HepG2 (cell line): ENCODE results near the gene SLCO4A1. TPM values are rescaled to one million over a fixed set of nuclear protein-coding genes. Genes with fewer than 3 reads are reported as not detected.

Experiments
- NR2C2 ChIP-seq: sonication (generic); formaldehyde crosslinking; IDR thresholded peaks from 2 replicates; pipeline ENCODE4 v1.4.0; 2020; ENCODE audit warnings: missing genetic modification reagents, mild to moderate bottlenecking, moderate library complexity, borderline replicate concordance
- RAD51 ChIP-seq: fragments of 450-650 bp; IDR thresholded peaks from 2 replicates; pipeline ENCODE4 v1.6.1; 2016; ENCODE audit warnings: borderline replicate concordance
- REL ChIP-seq: sonication (generic); formaldehyde crosslinking; conservative IDR thresholded peaks from 2 replicates; pipeline ENCODE4 v1.8.0; 2022; ENCODE audit warnings: mild to moderate bottlenecking, missing genetic modification reagents, moderate library complexity
- SKI ChIP-seq: fragments of 450-650 bp; IDR thresholded peaks from one replicate; pipeline ENCODE4 v1.6.1; 2018; ENCODE audit warnings: mild to moderate bottlenecking; ENCODE audit not compliant: partially characterized antibody
- ZBTB7A ChIP-seq: sonication (generic); formaldehyde crosslinking; IDR thresholded peaks from 2 replicates; pipeline ENCODE4 v1.8.0; 2022; ENCODE audit warnings: mild to moderate bottlenecking, missing genetic modification reagents
- ZNF333 ChIP-seq: sonication (generic); formaldehyde crosslinking; IDR thresholded peaks from 2 replicates; pipeline ENCODE4 v1.4.0; 2020; ENCODE audit warnings: mild to moderate bottlenecking, missing genetic modification reagents, borderline replicate concordance
- ZNF407 ChIP-seq: sonication (generic); formaldehyde crosslinking; IDR thresholded peaks from one replicate; pipeline ENCODE4 v1.5.1; 2020; ENCODE audit warnings: mild to moderate bottlenecking, missing genetic modification reagents; ENCODE audit errors: not compliant biosample characterization
- ZSCAN5A ChIP-seq: sonication (generic); formaldehyde crosslinking; IDR thresholded peaks from 2 replicates; pipeline ENCODE4 v1.8.0; 2022; ENCODE audit warnings: mild to moderate bottlenecking, missing genetic modification reagents, borderline replicate concordance
- polyA plus RNA-seq, 8 experiments: library from polyadenylated mRNA; depleted of rRNA in 3 of 8; stranded (reverse) in 7 of 8; unstranded in 1 of 8; fragments of >200 nt; fragmentation: Illumina TruSeq in 4 of 8; extraction: Trizol in 4 of 8; gene quantifications; 2 replicates each; pipeline versions ENCODE4 v1.2.1 to v1.2.3, GENCODE V29; 2011 to 2016; ENCODE audit warnings: low read depth in 4 of 8, missing spikeins in 1 of 8, mixed read lengths in 1 of 8; ENCODE audit not compliant: insufficient read depth in 1 of 8
- total RNA-seq, 5 experiments: library from RNA; depleted of rRNA; stranded (reverse); fragments of >200 nt; fragmentation: Illumina TruSeq; extraction: Trizol; gene quantifications; 2 replicates each; pipeline ENCODE4 v1.2.3, GENCODE V29; 2016; ENCODE audit warnings: low read depth in 1 of 5
- TF ChIP-seq, protein P1 (sequence below): sonication (generic); formaldehyde crosslinking; IDR thresholded peaks from 2 replicates; pipeline ENCODE4 v1.5.0; 2020; ENCODE audit warnings: mild to moderate bottlenecking, missing genetic modification reagents

SLCO4A1 gene
- total and polyA plus RNA-seq, 2 of the 13 experiments (the other 11 are each of a cell fraction or from before 2014, with no cell fraction given) = 55.5 to 112 TPM

- TF ChIP-seq ZNF407 (CRISPR knock-in tag) = no peak
- peak; percentile 45 for TF ChIP-seq SKI
- TF ChIP-seq, protein P1, sequence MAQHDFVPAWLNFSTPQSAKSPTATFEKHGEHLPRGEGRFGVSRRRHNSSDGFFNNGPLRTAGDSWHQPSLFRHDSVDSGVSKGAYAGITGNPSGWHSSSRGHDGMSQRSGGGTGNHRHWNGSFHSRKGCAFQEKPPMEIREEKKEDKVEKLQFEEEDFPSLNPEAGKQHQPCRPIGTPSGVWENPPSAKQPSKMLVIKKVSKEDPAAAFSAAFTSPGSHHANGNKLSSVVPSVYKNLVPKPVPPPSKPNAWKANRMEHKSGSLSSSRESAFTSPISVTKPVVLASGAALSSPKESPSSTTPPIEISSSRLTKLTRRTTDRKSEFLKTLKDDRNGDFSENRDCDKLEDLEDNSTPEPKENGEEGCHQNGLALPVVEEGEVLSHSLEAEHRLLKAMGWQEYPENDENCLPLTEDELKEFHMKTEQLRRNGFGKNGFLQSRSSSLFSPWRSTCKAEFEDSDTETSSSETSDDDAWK (CRISPR knock-in tag) = no peak
- peak; percentile 96 for TF ChIP-seq ZSCAN5A (CRISPR knock-in tag)
- TF ChIP-seq ZNF333 (CRISPR knock-in tag) = peak; percentile 35; the same call in 1 of the 2 replicates
- no peak for TF ChIP-seq RAD51
- TF ChIP-seq REL (CRISPR knock-in tag) = peak; percentile 80
- TF ChIP-seq ZBTB7A (CRISPR knock-in tag) = peak; percentile 99
- peak; percentile 82 for TF ChIP-seq NR2C2 (CRISPR knock-in tag)
Measured at GRCh38 chr20:62666736-62667529, 24.6 kb downstream of the SLCO4A1 start (continued).
